Measurements from ENCODE around the gene CDK6. TPM values are rescaled to one million over a fixed set of nuclear protein-coding genes. Genes with fewer than 3 reads are reported as not detected.

CDK6 gene
- total RNA-seq, 3 donors from 2014 or later (not counting 1 experiment from before 2014, with no cell fraction given): 41.1 to 46.3 (median 45.1) TPM

GRCh38 chr7:92769844-92770243 is 66.5 kb downstream of the CDK6 start:
- Mint-ChIP-seq H3K4me1 (peaks cover 39 to 44% of the 10 kb centered on the region in 2 donors), H3K9me3 (no peaks in the 10 kb centered on the region), H3K27me3 (ENCODE audit: low read depth in 2 of 2) (no peaks in the 10 kb centered on the region), H3K36me3 (peaks cover 9% of the 10 kb centered on the region), H3K4me3 (no peak overlapping the region), H3K27ac (no peak overlapping the region)
- H3K4me1 ChIP-seq (ENCODE audit: control insufficient read depth, insufficient read depth, low read length): no peaks in the 10 kb centered on the region
- no peak overlapping the region for H3K4me3 ChIP-seq (ENCODE audit: low read length)
- H3K27ac ChIP-seq (ENCODE audit: low read length): no peak overlapping the region
- no peak for DNase-seq
- 80% methylated on average over 1 of the region's 1 CpG for WGBS (ENCODE audit: insufficient coverage)
- ATAC-seq: no peak
- H3K27me3 ChIP-seq (ENCODE audit: control insufficient read depth, insufficient read depth, low read length): no peaks in the 10 kb centered on the region
- H3K36me3 ChIP-seq (ENCODE audit: control insufficient read depth, insufficient read depth, low read length): peaks cover 5% of the 10 kb centered on the region
- no peak for TF ChIP-seq CTCF (IDR thresholded peaks at IDR 0.05)
- intact Hi-C loops (cut with micrococcal nuclease): no loop called here
- H3K9me3 ChIP-seq (ENCODE audit: control insufficient read depth, insufficient read depth, low read length): no peaks in the 10 kb centered on the region

- Mint-ChIP-seq H3K36me3 (peaks cover 9% of the 10 kb centered on the region), H3K9me3 (no peaks in the 10 kb centered on the region), H3K4me1 (peaks cover 39 to 40% of the 10 kb centered on the region in 2 donors), H3K4me3 (no peak overlapping the region), H3K27me3 (ENCODE audit: low read depth in 2 of 2) (no peaks in the 10 kb centered on the region), H3K27ac (no peak overlapping the region)
- peaks cover 5% of the 10 kb centered on the region for H3K36me3 ChIP-seq (ENCODE audit: control insufficient read depth, insufficient read depth, low read length)
- H3K27ac ChIP-seq (ENCODE audit: low read length): no peak overlapping the region
- intact Hi-C loops (cut with micrococcal nuclease): no loop called here
- DNase-seq (no peak), ATAC-seq (no peak)
- H3K4me1 ChIP-seq (ENCODE audit: control insufficient read depth, insufficient read depth, low read length): no peaks in the 10 kb centered on the region
- TF ChIP-seq CTCF (IDR thresholded peaks at IDR 0.05): no peak
- H3K9me3 ChIP-seq (ENCODE audit: control insufficient read depth, insufficient read depth, low read length): no peaks in the 10 kb centered on the region
- no peaks in the 10 kb centered on the region for H3K27me3 ChIP-seq (ENCODE audit: control insufficient read depth, insufficient read depth, low read length)
- no peak overlapping the region for H3K4me3 ChIP-seq (ENCODE audit: low read length)
These were observed 67.0 kb downstream of the CDK6 start for GRCh38 chr7:92769394-92769699.

GRCh38 chr7:92768501-92769393 is 67.6 kb downstream of the CDK6 start:
- no peak overlapping the region for H3K4me3 ChIP-seq (ENCODE audit: low read length)
- H3K9me3 ChIP-seq (ENCODE audit: control insufficient read depth, insufficient read depth, low read length): no peaks in the 10 kb centered on the region
- DNase-seq (no peak), ATAC-seq (no peak)
- Mint-ChIP-seq H3K9me3 (no peaks in the 10 kb centered on the region), H3K27me3 (ENCODE audit: low read depth in 2 of 2) (no peaks in the 10 kb centered on the region), H3K4me3 (no peak overlapping the region), H3K27ac (no peak overlapping the region), H3K4me1 (peaks cover 39 to 40% of the 10 kb centered on the region in 2 donors), H3K36me3 (peaks cover 9% of the 10 kb centered on the region)
- intact Hi-C loops (cut with micrococcal nuclease): no loop called here
- 80% methylated on average over 5 of the region's 5 CpGs for WGBS (ENCODE audit: insufficient coverage)
- H3K27me3 ChIP-seq (ENCODE audit: control insufficient read depth, insufficient read depth, low read length): no peaks in the 10 kb centered on the region
- H3K4me1 ChIP-seq (ENCODE audit: control insufficient read depth, insufficient read depth, low read length): peaks cover 2% of the 10 kb centered on the region
- TF ChIP-seq CTCF (IDR thresholded peaks at IDR 0.05): no peak
- no peak overlapping the region for H3K27ac ChIP-seq (ENCODE audit: low read length)
- peaks cover 6% of the 10 kb centered on the region for H3K36me3 ChIP-seq (ENCODE audit: control insufficient read depth, insufficient read depth, low read length)

GRCh38 chr7:92767437-92767836 is 68.9 kb downstream of the CDK6 start:
- peaks cover 38 to 39% of the 10 kb centered on the region in 2 donors for H3K4me1 Mint-ChIP-seq
- intact Hi-C loops (cut with micrococcal nuclease): no loop called here
- no peaks in the 10 kb centered on the region for H3K27me3 ChIP-seq (ENCODE audit: control insufficient read depth, insufficient read depth, low read length)
- H3K4me1 ChIP-seq (ENCODE audit: control insufficient read depth, insufficient read depth, low read length): peaks cover 2% of the 10 kb centered on the region
- H3K27me3 Mint-ChIP-seq (ENCODE audit: low read depth in 2 of 2): no peaks in the 10 kb centered on the region
- H3K27ac ChIP-seq (ENCODE audit: low read length): no peak overlapping the region
- ATAC-seq (no peak), DNase-seq (no peak)
- peaks cover 9% of the 10 kb centered on the region for H3K36me3 Mint-ChIP-seq
- no peaks in the 10 kb centered on the region for H3K9me3 Mint-ChIP-seq
- H3K4me3 Mint-ChIP-seq: no peak overlapping the region
- H3K27ac Mint-ChIP-seq: peak overlapping the region in 1 of 2 donors; percentile 31
- no peak for TF ChIP-seq CTCF (IDR thresholded peaks at IDR 0.05)
- peaks cover 8% of the 10 kb centered on the region for H3K36me3 ChIP-seq (ENCODE audit: control insufficient read depth, insufficient read depth, low read length)
- no peaks in the 10 kb centered on the region for H3K9me3 ChIP-seq (ENCODE audit: control insufficient read depth, insufficient read depth, low read length)
- no peak overlapping the region for H3K4me3 ChIP-seq (ENCODE audit: low read length)
